ENCODE results near the gene SERPINB11.
A peak's percentile ranks its signal among the peaks of the same experiment; 100 is the strongest.

SERPINB11 gene

DNA sequence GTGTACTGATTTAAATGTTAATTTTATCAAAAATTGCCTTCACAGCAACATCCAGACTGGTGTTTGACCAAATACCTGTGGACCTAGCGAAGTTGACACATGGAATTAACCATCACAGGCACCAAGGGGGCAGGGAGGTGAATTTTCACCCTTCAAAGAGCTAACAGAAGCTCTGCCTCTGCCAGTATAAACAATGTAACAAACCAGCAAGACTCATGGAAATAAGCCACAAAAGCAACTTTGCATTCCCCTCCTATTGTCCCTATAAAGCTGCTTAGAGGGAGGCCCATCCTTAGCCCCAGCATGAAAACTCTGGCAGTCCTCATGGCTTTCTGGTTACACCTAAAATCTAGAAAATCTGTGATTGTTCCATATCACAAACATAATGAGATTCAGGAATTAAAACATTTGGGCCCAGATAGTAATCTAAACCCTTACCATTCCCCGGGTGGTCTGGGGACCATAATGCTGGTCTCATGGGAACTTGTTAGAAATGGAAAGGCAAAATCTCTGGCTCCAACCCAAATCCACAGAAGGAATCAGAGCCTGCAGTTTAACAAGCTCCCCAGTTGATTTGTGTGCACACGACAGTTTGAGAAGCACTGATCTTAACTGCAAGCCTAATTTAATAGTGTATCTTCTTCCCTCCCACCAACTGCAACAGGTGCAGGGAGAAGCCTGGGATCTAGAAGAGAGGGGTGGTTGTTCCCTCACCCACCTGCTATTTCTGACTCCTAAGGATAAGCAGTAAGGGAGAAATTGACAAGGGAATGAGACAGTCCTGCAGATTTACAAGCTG is 23.1 kb downstream of the SERPINB11 start:
- Histone ChIP-seq H3K36me3 (ENCODE audit: control insufficient read depth, insufficient read depth, low read length) (no peaks in the 10 kb centered on the region), H3K79me2 (no peaks in the 10 kb centered on the region), H3K4me1 (no peaks in the 10 kb centered on the region), H3K4me3 (ENCODE audit: low read depth, low read length) (no peak overlapping the region), H3K27ac (no peak overlapping the region), H2AFZ (no peak overlapping the region), H3K4me2 (ENCODE audit: low read length) (no peak overlapping the region), H3K9ac (no peak overlapping the region), H3K9me3 (ENCODE audit: control insufficient read depth, low read length) (no peaks in the 10 kb centered on the region), H3K27me3 (ENCODE audit: control insufficient read depth, insufficient read depth, low read length) (no peaks in the 10 kb centered on the region)
- TF ChIP-seq, protein P1, sequence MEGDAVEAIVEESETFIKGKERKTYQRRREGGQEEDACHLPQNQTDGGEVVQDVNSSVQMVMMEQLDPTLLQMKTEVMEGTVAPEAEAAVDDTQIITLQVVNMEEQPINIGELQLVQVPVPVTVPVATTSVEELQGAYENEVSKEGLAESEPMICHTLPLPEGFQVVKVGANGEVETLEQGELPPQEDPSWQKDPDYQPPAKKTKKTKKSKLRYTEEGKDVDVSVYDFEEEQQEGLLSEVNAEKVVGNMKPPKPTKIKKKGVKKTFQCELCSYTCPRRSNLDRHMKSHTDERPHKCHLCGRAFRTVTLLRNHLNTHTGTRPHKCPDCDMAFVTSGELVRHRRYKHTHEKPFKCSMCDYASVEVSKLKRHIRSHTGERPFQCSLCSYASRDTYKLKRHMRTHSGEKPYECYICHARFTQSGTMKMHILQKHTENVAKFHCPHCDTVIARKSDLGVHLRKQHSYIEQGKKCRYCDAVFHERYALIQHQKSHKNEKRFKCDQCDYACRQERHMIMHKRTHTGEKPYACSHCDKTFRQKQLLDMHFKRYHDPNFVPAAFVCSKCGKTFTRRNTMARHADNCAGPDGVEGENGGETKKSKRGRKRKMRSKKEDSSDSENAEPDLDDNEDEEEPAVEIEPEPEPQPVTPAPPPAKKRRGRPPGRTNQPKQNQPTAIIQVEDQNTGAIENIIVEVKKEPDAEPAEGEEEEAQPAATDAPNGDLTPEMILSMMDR (IDR thresholded peaks at IDR 0.05): no peak

DNA sequence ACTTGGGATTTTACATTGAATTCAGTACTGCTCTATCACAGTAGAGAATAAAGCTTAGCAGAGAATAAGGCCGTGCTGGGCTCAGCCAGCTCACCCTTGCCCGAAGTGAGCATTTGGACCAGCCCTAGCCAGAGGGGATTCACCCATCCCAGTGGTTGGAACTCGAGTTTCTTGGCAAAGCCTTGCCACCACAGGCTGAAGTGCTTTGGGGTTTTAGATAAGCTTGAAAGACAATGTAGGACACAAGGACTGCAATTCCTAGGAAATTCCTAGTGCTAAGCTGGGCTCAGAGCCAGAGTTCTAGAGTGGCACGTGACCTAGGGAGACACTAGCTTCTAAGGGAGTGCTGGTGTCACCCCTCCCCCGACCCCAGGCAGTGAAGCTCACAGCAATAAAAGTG is 28.0 kb downstream of the SERPINB11 start:
- H3K36me3 ChIP-seq (ENCODE audit: control insufficient read depth, insufficient read depth, low read length): no peaks in the 10 kb centered on the region
- no peaks in the 10 kb centered on the region for H3K9me3 ChIP-seq (ENCODE audit: control insufficient read depth, low read length)
- H3K27me3 ChIP-seq (ENCODE audit: control insufficient read depth, insufficient read depth, low read length): no peaks in the 10 kb centered on the region
- no peak overlapping the region for H3K4me2 ChIP-seq (ENCODE audit: low read length)
- TF ChIP-seq, protein P1 (IDR thresholded peaks at IDR 0.05): no peak
- H3K79me2 ChIP-seq: no peaks in the 10 kb centered on the region
- H3K27ac ChIP-seq: no peak overlapping the region
- H3K4me3 ChIP-seq (ENCODE audit: low read depth, low read length): no peak overlapping the region
- no peak overlapping the region for H2AFZ ChIP-seq
- H3K9ac ChIP-seq: no peak overlapping the region
- no peaks in the 10 kb centered on the region for H3K4me1 ChIP-seq

DNA sequence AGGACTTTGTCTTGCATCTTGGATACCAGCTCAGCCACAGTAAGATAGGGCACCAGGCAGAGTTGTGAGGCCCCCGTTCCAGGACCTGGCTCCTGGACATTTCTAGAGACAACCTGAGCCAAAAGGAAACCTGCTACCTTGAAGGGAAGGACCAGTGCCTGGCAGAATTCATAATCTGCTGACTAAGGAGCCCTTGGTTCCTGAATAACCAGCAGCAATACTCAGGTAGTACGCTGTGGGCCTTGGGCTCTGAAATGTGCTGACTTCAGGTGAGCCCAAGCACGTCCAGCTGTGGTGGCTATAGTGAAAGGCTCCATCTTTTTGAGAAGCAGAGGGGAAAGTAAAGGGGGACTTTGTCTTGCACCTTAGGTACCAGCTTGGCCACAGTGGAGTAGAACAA is 28.5 kb downstream of the SERPINB11 start:
- H3K4me1 ChIP-seq: no peaks in the 10 kb centered on the region
- H3K79me2 ChIP-seq: no peaks in the 10 kb centered on the region
- no peak overlapping the region for H2AFZ ChIP-seq
- no peaks in the 10 kb centered on the region for H3K36me3 ChIP-seq (ENCODE audit: control insufficient read depth, insufficient read depth, low read length)
- no peaks in the 10 kb centered on the region for H3K9me3 ChIP-seq (ENCODE audit: control insufficient read depth, low read length)
- TF ChIP-seq, protein P1 (IDR thresholded peaks at IDR 0.05): no peak
- no peak overlapping the region for H3K27ac ChIP-seq
- no peaks in the 10 kb centered on the region for H3K27me3 ChIP-seq (ENCODE audit: control insufficient read depth, insufficient read depth, low read length)
- H3K4me3 ChIP-seq (ENCODE audit: low read depth, low read length): no peak overlapping the region
- H3K4me2 ChIP-seq (ENCODE audit: low read length): no peak overlapping the region
- no peak overlapping the region for H3K9ac ChIP-seq

DNA sequence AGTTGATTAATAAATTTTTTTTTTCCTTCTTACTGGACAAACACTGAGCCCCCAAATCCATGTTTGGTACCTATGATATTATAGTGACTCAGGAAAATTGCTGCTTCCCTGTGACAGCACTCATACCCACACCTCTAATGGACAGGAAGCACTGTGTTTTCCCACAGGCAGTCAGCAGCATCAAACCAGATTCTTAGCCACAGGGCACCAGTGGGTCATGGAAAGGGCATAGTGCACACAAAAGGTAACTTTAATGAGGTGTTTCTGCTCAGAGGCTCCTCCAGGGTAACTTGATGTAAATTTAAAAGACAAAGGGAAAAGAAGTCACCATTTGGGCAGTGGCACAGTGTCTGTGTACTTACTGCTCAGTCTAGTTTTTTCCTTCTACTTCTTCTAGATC is 34.1 kb downstream of the SERPINB11 start:
- no peaks in the 10 kb centered on the region for H3K27me3 ChIP-seq (ENCODE audit: control insufficient read depth, insufficient read depth, low read length)
- H3K79me2 ChIP-seq: no peaks in the 10 kb centered on the region
- no peak overlapping the region for H3K9ac ChIP-seq
- no peak overlapping the region for H2AFZ ChIP-seq
- no peaks in the 10 kb centered on the region for H3K9me3 ChIP-seq (ENCODE audit: control insufficient read depth, low read length)
- H3K4me3 ChIP-seq (ENCODE audit: low read depth, low read length): no peak overlapping the region
- no peak overlapping the region for H3K27ac ChIP-seq
- no peak overlapping the region for H3K4me2 ChIP-seq (ENCODE audit: low read length)
- TF ChIP-seq, protein P1 (IDR thresholded peaks at IDR 0.05): no peak
- no peaks in the 10 kb centered on the region for H3K4me1 ChIP-seq
- no peaks in the 10 kb centered on the region for H3K36me3 ChIP-seq (ENCODE audit: control insufficient read depth, insufficient read depth, low read length)

DNA sequence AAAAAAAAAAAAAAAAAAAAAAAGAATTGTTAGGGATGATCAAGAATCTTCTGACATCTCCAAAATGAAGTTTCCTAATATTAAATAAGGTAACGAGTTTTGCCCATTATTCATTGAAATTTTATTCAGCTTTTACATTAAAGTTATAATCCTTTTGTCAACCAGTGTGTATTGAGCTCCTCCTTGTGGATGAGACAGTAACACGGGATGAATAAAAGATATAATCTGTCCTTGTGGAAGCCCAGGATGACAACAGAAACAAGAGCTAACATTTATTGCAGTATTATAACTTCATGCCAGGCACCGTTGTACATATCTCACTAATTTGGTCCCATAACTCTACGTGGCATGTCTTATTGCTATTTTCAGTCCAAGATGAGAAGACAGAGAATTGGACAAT is 39.0 kb downstream of the SERPINB11 start:
- no peak overlapping the region for H3K4me3 ChIP-seq (ENCODE audit: low read depth, low read length)
- H3K4me1 ChIP-seq: no peaks in the 10 kb centered on the region
- no peaks in the 10 kb centered on the region for H3K79me2 ChIP-seq
- no peaks in the 10 kb centered on the region for H3K27me3 ChIP-seq (ENCODE audit: control insufficient read depth, insufficient read depth, low read length)
- H3K9me3 ChIP-seq (ENCODE audit: control insufficient read depth, low read length): no peaks in the 10 kb centered on the region
- H3K27ac ChIP-seq: no peak overlapping the region
- no peak overlapping the region for H3K9ac ChIP-seq
- H3K4me2 ChIP-seq (ENCODE audit: low read length): no peak overlapping the region
- TF ChIP-seq, protein P1 (IDR thresholded peaks at IDR 0.05): peak; percentile 12
- H2AFZ ChIP-seq: no peak overlapping the region
- H3K36me3 ChIP-seq (ENCODE audit: control insufficient read depth, insufficient read depth, low read length): no peaks in the 10 kb centered on the region

All from parathyroid adenoma (tissue), 2 donors.